NCI-H345 treated with DMSO at 0.1 percent for 48 hours (cell line): Measurements from ENCODE around the gene TAF1B.
"Not testable (repeated sequence)": the region's sequence is repeated elsewhere in the genome, so short reads cannot be mapped to it uniquely, and the experiment has no call there.

Experiments used
- DNase-seq: peaks from one replicate; lab custom pipeline; 2025; ENCODE audit not compliant: unreplicated experiment; lab: John Stamatoyannopoulos, UW

TAF1B gene

GRCh38 chr2:9830685-9831410, 12.4 kb upstream of the TAF1B start:
- DNase-seq: no peak

GRCh38 chr2:9831670-9832069, 11.6 kb upstream of the TAF1B start:
- no peak for DNase-seq

- no peak for DNase-seq
These were observed 10.7 kb upstream of the TAF1B start for GRCh38 chr2:9832586-9832985.

- not testable (repeated sequence) for DNase-seq
These were observed 8.2 kb upstream of the TAF1B start for GRCh38 chr2:9835068-9835467.

- DNase-seq: no peak
These were observed 7.2 kb upstream of the TAF1B start for GRCh38 chr2:9836074-9836473.

- no peak for DNase-seq
These were observed 6.8 kb upstream of the TAF1B start for GRCh38 chr2:9836517-9836916.

- no peak for DNase-seq
These were observed 5.8 kb upstream of the TAF1B start for GRCh38 chr2:9837451-9837850.

- no peak for DNase-seq
These were observed 4.9 kb upstream of the TAF1B start for GRCh38 chr2:9838391-9838790.

GRCh38 chr2:9842487-9843228, 616 bp upstream of the TAF1B start:
- no peak for DNase-seq

- no peak for DNase-seq
These were observed 786 bp downstream of the TAF1B start for GRCh38 chr2:9844036-9844483.

- DNase-seq: no peak
These were observed 1.3 kb downstream of the TAF1B start for GRCh38 chr2:9844576-9844975.

- no peak for DNase-seq
These were observed 3.3 kb downstream of the TAF1B start for GRCh38 chr2:9846554-9846953.

- no peak for DNase-seq
These were observed 3.9 kb downstream of the TAF1B start for GRCh38 chr2:9847140-9847539.

GRCh38 chr2:9852881-9853280, 9.6 kb downstream of the TAF1B start:
- DNase-seq: no peak

- DNase-seq: no peak
These were observed 14.8 kb downstream of the TAF1B start for GRCh38 chr2:9857814-9858729.

- no peak for DNase-seq
These were observed 15.4 kb downstream of the TAF1B start for GRCh38 chr2:9858730-9859068.

GRCh38 chr2:9860922-9861580, 17.8 kb downstream of the TAF1B start:
- DNase-seq: not testable (repeated sequence)

- DNase-seq: no peak
These were observed 24.6 kb downstream of the TAF1B start for GRCh38 chr2:9867881-9868280.

- no peak for DNase-seq
These were observed 30.1 kb downstream of the TAF1B start for GRCh38 chr2:9873337-9873736.

- no peak for DNase-seq
These were observed 33.8 kb downstream of the TAF1B start for GRCh38 chr2:9877026-9877425.

GRCh38 chr2:9877726-9878125, 34.5 kb downstream of the TAF1B start:
- DNase-seq: no peak
